ENCODE data around the gene THAP3. TPM values are rescaled to one million over a fixed set of nuclear protein-coding genes. Genes with fewer than 3 reads are reported as not detected.
A peak's percentile ranks its signal among the peaks of the same experiment; 100 is the strongest.

THAP3 gene
- total RNA-seq, 1 experiment from 2014 or later = 26.6 TPM

DNA sequence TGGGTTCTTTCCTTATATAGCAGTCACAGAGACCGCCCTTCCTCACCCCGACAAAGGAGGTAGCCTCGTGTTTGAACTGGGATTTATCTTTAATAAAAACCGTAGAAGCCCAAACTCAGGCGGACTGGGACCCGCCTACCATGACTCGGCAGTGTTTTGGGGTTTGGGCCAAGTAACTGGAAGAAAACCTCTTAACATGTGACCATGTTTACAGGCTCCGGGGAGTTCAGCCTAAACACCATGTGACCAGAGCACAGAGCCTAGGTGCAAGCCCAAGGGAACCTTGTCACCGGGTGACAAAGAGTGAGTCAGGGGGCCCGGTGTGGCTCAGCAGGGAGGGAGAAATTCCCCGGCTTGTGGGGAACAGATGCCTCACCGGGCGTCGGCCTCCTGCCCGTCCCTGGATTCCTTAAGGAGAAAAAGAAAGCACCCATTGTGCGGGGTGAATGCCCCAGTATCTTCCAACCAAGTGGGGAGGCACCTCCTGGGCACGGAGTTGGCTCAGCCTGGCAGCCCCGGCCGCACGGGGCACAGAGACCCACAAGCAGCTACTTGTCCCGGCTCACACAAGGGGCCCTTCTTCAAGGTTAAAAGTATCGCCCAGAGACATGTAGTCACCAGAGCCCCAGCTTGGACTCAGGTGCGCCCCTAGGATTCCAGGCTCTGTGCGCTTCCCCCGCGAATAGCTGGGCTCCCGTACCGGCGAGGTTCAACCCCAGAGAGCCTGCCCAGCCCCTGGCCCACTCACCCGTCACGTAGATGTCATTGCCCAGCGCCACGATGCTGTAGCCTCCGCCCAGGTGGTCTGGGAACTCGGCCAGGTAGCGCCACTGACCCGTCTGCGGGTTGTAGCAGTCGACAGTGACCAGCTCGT is 23.4 kb upstream of the THAP3 start:
- H3K9me3 ChIP-seq = no peaks in the 10 kb centered on the region
- peak; percentile 89 for DNase-seq
- H3K27me3 ChIP-seq = no peaks in the 10 kb centered on the region
- H3K4me3 ChIP-seq = peak overlapping the region; percentile 76
- H3K36me3 ChIP-seq = peaks cover 31% of the 10 kb centered on the region

DNA sequence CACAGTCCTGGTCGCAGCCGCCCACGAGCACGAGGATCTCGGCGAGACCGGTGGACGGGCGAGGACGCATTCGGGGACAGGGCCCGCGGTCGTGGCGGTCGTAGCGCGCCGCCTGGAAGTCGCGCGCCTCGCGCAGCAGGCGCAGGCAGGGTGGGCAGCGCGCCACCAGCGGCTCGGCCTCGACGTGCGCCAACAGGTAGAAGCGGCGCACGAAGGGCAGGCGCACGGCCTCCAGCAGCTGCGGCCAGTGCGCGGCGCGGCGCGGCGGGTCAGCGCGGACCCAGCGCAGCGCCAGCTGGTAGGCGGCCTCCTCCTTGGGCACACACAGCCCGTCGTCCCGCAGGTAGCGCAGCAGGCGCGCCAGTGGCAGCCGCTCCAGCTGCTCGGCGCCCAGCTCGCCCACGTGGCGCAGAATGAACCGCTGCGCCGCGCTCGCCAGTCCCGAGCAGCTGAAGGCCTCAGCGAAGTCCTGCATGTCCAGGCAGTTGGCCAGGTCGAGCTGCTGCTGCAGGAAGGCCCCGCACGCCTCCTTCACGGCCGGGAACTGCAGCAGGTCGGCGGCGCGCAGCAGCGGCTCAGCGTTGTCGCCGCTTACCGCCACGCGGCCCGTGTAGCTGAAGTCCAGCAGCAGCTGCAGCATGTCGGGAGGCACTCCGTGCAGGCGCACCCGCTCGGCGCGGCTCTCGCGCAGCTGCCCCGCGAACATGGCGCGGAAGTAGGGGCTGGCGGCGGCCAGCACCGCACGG is 22.6 kb upstream of the THAP3 start:
- peaks cover 23% of the 10 kb centered on the region for H3K36me3 ChIP-seq
- peak overlapping the region; percentile 76 for H3K4me3 ChIP-seq
- DNase-seq = no peak

DNA sequence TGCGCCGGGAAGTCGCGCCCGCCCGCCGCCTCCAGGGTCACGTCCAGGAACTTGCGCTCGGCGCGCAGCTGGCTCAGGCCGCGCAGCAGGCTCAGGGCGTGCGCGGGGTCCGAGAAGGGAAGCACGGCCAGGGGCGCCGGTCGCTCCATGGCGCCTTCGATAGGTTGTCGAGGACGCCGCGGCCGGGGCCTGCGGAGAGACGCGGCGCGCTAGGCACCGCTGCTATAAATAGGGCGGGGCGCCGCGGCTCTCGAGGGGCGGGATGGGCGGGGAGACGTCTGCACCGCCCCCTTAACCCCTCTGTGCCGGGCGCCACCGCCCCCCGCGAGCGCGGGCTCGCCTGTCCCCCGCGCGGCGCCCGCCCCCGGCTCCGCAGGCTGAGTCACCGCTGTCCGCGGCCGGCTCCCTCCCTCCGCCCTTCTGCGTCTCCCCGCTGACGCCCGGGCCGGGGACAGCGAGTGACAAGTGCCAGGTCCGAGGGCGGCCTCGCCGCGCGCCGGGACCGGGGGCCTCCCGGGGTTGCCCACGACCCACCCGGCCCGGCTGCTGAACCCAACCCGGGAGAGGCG is 21.9 kb upstream of the THAP3 start, which contains the start of gene KLHL21:
KLHL21 (minus strand) TSS at position 201 of the 569 bp plus-strand sequence; CDS start at position 149, 52 bp downstream.
- Histone ChIP-seq H3K4me3 (peak within 1 kb of the TSS; percentile 76), H3K27me3 (no peaks in the 10 kb centered on the region), H3K36me3 (peaks cover 19% of the 10 kb centered on the region), H3K9me3 (no peaks in the 10 kb centered on the region)
- peak; percentile 87 for DNase-seq

More for the DNA sequence above, 22.6 kb upstream of the THAP3 start:
- Histone ChIP-seq H3K9me3 (no peaks in the 10 kb centered on the region), H3K27me3 (no peaks in the 10 kb centered on the region)

DNA sequence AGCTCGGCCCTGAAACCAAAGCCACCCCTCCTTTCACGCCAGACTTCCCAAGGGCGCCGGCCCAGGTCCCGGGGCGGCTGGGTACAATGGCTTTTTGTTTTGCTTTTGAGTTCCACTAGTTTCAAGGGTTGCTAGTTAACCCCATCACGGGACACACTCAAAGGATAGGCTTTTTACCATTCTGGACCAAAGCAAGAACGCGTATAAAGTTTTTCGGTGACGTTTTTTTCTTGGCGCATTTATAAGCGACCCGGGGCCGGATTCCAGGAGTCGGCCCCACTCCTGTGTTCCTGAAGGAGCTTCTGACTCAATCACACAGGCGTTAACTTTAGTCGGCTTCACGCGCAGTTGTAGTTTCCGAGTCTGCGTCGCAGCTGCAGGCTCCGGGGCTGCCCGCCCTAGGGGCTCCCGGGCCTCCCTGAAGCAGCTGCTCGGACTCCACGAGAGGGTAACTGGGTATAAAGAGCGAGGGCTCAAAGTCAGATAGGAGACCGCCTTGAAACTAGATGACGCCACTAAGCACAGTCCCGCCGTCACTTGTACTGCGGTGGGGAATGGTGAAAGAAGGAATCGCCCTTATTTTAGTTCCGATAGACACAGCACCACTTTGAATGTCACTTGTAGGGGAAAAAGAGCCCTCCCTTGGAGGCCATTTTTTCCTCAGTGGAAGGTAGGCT is 21.3 kb upstream of the THAP3 start:
- Histone ChIP-seq H3K4me3 (peak overlapping the region; percentile 76), H3K27me3 (no peaks in the 10 kb centered on the region), H3K9me3 (no peaks in the 10 kb centered on the region), H3K36me3 (peaks cover 14% of the 10 kb centered on the region)
- DNase-seq = no peak

DNA sequence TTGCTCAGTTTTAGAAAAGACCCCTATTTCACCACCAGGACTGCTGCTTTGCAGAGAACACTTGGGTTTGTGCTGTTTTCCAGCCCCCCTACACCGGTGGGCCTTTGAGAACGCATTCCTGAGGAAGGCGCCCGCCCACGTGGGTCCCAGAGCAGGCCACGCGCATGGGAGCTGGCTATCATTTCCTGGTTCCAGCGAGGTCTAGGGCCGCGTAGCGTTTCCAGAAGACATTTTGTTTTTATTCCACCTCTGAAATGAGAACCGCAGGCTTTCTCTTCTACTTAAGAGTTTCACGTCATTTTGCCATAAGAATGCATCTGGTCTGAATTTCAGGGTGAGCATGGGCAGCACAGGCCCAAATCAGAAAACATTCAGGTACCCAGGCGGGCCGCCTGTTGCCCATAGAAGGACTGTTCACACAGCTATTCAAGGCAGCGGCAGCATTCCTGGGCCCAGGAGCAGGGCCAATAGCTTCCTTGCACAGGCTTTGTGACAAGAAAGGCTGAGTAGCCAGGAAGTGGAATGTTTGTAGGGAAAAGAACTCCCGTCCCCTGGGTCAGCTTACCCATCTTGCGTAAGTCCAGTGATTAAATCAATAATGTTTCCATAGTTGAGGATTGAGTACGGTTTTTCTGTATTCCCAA is 20.6 kb upstream of the THAP3 start:
- H3K36me3 ChIP-seq = peaks cover 10% of the 10 kb centered on the region
- H3K9me3 ChIP-seq = no peaks in the 10 kb centered on the region
- H3K27me3 ChIP-seq = no peaks in the 10 kb centered on the region
- DNase-seq = no peak
- no peak overlapping the region for H3K4me3 ChIP-seq

DNA sequence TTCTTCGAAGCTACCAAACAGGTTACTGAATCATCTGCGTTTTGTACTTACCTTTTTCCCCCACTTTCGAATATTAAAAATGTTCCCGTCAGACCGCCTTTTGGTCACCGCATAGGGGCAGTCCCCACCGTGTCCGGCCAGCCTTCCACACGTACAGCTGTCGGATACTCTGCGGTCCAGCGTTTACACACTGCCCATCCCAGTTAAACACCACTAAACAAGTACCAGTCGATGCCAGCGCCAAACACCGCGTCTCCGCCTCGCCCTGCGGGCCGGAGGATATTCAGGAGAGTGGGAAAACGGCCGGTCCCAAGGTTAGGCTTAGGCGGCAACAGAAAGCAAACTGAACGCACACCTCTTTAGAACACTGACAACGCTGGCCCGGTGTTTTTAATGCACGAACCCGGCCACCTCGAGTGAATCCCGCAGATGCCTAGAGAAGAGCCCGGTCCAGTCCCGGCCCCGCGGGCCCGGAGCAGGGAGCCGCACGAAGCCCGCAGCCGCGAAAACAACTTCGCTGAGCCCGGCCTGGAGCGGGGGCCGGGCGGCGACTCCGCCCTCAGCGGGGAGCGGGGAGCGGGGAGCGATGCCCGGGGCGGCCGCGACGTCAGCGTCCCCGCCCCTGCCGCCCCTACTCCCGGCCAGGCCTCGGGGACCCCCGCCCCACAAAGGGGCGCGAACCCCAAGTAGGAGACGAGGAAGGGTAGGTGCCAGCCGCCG is 11.9 kb upstream of the THAP3 start:
- H3K27me3 ChIP-seq = no peaks in the 10 kb centered on the region
- peak overlapping the region; percentile 57 for H3K4me3 ChIP-seq
- peaks cover 18% of the 10 kb centered on the region for H3K36me3 ChIP-seq
- peak; percentile 55 for DNase-seq
- H3K9me3 ChIP-seq = no peaks in the 10 kb centered on the region

DNA sequence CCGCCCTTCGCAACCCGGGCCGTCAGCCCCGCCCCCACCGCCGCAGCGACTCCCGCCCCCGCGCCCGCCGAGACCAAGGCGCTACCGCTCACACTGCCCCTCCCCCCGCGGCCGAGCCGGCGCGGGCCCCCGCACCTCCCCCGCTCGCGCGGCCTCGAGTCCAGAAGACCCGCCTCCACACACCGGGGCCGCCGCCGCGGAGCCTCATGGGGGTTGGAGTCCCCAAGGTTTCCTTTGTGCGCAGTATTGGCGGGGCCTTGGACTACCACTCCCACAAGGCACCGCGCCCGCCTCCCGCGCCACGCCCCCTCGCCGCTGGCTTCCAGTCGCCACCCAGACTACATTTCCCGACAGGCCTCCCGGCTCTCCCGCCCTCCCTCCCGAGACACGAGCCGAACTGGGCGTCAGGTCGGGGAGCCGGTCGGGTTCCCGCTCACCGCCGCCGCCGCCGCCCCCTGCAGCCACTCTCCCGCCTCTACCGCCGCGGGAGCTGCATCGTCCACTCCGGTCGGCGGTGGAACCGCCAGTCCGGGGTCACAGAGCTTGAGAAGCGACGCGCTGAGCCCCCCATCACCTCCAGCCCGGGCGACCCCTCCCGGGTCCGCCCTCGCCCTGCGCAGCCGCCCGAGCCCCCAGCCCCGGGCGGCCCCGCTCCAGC is 11.2 kb upstream of the THAP3 start, which contains the start of gene PHF13:
PHF13 (plus strand) TSS at position 371 of the 658 bp plus-strand sequence. CDS start 336 bp downstream, outside the sequence.
- Histone ChIP-seq H3K27me3 (no peaks in the 10 kb centered on the region), H3K4me3 (peak within 1 kb of the TSS; percentile 67), H3K9me3 (no peaks in the 10 kb centered on the region), H3K36me3 (peaks cover 23% of the 10 kb centered on the region)
- peak; percentile 99 for DNase-seq

DNA sequence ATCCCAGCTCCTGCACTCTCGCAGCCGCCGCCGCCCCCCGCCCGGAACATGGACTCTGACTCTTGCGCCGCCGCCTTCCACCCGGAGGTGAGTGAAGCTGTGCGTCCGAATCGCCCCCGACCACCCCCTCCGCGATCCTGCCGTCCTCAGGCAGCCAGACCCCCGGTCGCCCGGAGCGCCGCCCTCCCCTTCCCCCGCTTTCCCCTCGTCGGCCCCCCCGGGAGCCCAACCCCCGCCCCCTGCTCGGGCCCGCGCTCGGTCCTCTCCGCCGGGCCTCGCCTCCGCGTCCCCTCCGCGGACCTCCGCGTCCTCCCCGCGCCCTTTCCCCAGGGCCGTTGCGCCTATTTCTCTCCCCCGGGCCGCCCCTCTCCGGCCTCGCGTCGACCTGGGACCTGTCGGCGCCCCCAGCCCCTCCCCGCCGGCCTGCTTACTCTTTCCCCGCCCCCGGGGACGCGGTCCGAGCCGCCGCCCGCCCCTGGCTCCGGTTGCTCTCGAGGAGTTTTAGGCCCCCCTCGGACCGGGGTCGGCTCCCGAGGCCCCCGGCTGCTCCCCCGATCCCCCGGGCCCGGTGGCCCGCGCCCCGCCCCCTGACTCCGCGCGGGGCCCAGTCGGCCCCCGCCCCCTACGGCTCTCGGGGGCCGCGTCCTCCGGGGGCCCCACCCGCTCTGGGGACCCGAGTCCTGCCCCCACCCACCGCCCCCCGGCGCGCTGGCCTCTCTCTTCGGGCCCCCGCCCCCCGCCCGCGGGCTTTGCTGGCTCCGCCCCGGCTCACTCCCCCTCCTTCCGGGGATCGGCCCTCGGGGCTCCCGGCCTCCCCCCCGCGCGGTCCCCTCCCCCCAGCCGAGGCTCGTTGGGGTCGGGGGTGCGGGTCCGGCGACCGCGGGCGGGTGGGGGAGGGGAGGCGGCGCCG is 10.4 kb upstream of the THAP3 start:
- no peaks in the 10 kb centered on the region for H3K9me3 ChIP-seq
- H3K36me3 ChIP-seq = peaks cover 31% of the 10 kb centered on the region
- peak; percentile 73 for DNase-seq
- H3K4me3 ChIP-seq = peak overlapping the region; percentile 67
- H3K27me3 ChIP-seq = no peaks in the 10 kb centered on the region

DNA sequence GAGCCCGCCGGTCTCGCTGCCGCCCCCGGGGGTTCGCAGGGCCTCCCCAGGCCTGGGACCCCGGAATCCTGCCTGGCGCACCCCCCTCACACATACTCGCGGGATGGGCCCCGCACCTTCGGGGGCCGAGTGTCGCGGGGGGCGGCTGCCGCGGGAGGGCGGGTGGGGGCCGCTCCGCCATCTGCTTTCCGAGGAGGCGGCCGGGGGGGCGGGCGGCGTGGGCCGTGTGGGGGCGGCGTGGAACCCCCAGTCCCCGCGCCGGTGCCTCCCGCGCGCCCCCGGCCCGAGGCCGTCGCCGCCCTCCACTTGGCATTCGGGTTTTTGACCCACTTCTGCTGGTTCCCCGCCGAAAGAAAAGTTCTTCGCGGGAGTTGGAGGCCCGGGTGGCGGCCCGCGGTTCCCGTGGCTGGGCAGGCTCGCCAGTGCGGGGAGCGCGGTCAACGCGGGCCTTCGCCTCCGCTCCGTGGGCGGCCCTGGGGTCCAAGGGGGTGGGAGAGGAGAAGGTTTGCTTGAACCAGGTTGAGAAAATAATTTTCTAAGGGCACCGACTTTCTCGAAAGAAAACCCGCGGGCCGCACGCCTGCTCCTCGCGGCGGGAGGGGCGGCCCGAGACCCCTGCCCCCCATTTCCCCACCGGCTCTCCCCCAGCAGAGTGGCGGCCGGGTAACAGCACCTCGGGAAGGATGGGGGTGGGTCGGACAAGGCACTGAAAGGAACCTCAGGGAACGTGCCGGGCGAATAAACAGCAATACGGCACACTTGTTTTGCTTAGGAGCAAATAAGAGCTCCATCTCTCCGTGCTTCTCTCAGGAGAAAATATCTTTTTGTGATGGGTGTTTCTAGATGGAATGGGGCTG is 9.5 kb upstream of the THAP3 start:
- Histone ChIP-seq H3K36me3 (peaks cover 40% of the 10 kb centered on the region), H3K9me3 (no peaks in the 10 kb centered on the region), H3K27me3 (no peaks in the 10 kb centered on the region), H3K4me3 (peak overlapping the region; percentile 67)
- DNase-seq = no peak

DNA sequence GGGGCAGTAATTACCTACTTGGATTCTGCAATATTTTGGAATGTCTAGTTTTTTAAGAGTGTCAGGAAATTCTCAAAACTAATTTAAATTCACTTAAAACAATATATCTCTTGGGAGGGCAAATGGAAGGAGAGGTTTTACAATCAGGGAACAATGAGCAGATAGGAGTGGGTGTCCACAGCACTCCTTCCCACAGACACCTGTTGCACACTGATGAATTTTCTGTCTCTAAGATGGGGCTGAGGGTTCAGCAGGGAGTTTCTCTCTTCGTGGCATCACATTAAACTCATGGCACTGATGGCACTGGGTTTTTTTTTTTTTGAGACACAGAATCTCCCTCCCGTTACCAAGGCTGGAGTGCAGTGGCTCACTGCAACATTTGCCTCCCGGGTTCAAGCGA is 5.6 kb upstream of the THAP3 start:
- no peak overlapping the region for H3K4me3 ChIP-seq
- H3K27me3 ChIP-seq = no peaks in the 10 kb centered on the region
- H3K36me3 ChIP-seq = peaks cover 74% of the 10 kb centered on the region
- H3K9me3 ChIP-seq = no peaks in the 10 kb centered on the region
- DNase-seq = no peak

DNA sequence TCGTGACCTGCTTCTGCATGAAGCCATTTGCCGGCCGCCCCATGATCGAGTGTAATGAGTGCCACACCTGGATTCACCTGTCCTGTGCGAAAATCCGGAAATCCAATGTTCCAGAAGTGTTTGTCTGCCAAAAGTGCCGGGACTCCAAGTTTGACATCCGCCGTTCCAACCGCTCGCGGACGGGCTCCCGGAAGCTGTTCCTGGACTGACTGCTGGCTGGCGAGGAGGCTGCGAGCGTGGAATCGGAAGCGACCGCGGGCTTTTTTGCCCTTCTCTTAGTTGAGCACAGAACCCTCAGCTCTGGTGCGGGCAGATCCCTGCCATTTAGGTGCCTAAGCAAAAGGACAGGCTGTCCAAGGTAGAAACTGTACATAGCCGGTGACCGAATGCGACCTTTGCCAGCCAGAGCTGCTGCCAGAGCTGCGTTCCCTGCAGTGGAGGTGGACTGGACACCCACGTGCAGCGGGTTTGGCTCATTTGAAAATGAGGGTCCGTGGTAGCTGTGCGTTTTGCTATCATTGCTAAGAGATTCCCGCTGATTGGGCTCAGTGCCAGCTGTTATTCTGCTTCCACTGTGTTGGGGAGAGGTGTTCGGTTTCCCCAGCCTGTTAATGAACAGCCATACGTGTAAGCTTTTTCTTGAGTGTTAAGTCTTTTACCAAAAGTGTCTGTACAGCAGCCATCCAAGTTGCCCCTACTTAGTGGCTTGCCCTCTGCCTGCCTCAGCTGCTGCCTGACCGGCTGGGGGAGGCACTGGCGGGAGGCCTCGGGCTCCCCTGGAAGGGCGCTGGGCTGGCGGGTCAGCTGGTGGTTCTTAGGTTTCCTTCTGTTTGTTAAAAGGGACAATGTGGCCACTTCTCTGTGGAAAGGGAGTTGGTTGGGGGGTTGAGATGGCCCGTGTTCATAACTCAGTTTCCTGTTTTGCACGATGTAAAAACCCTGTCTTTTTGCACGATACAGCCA is 3.0 kb upstream of the THAP3 start:
- no peak for DNase-seq
- H3K9me3 ChIP-seq = no peaks in the 10 kb centered on the region
- H3K27me3 ChIP-seq = no peaks in the 10 kb centered on the region
- H3K4me3 ChIP-seq = no peak overlapping the region
- peaks cover 80% of the 10 kb centered on the region for H3K36me3 ChIP-seq

DNA sequence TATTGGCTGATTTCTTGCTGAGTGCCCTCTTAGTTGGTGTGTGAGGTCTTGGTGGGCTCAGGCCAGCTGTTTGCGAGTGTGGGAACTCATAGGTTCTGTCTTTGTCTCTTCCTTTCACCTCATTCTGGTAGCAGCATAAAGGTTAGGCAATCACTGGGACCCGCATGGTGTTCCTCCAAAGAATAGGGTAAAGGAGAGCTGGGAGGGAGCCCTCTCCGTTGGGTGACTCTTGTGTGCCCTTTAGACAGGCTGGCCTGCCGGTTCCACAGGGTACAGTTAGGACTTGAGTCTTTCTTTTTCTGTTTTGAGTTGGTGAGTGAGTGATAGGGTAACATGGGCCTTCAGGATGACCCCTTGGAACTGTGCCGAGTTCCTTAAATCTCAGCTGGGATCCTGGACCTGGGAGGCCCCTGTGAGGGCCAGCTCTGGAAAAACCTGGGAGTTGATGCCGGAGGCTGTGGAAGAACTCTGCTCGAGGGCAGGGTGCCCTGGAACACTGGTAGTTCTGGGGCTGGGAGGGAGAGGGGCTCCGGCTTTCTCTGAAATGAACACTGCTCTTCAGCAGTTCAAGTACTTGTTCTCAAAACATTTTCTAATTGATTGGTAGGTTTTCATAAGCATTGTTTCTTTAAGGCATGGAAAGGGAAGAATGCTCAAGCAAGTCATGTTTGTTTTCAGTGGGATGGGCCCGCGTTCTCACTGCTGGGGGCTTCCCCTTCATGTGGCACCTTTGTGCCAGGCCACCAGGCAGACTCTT is 2.1 kb upstream of the THAP3 start:
- DNase-seq = no peak
- no peaks in the 10 kb centered on the region for H3K9me3 ChIP-seq
- no peak overlapping the region for H3K4me3 ChIP-seq
- no peaks in the 10 kb centered on the region for H3K27me3 ChIP-seq
- H3K36me3 ChIP-seq = peaks cover 79% of the 10 kb centered on the region

All from MG63 (cell line).